PC-3 (cell line): ENCODE results near the gene OSBPL7.

Experiments
- CTCF ChIP-seq: fragments of 300-600 bp; sonication (generic); conservative IDR thresholded peaks from 2 replicates; pipeline ENCODE4 v1.5.1; 2017; ENCODE audit warnings: antibody characterized with exemption, low read depth, mild to moderate bottlenecking, low read length
- EZH2 ChIP-seq: fragments of 300-600 bp; sonication (generic); IDR thresholded peaks from one replicate; pipeline ENCODE4 v1.6.1; 2017; ENCODE audit warnings: antibody characterized with exemption, mild to moderate bottlenecking, low read length; ENCODE audit not compliant: unreplicated experiment

DNA sequence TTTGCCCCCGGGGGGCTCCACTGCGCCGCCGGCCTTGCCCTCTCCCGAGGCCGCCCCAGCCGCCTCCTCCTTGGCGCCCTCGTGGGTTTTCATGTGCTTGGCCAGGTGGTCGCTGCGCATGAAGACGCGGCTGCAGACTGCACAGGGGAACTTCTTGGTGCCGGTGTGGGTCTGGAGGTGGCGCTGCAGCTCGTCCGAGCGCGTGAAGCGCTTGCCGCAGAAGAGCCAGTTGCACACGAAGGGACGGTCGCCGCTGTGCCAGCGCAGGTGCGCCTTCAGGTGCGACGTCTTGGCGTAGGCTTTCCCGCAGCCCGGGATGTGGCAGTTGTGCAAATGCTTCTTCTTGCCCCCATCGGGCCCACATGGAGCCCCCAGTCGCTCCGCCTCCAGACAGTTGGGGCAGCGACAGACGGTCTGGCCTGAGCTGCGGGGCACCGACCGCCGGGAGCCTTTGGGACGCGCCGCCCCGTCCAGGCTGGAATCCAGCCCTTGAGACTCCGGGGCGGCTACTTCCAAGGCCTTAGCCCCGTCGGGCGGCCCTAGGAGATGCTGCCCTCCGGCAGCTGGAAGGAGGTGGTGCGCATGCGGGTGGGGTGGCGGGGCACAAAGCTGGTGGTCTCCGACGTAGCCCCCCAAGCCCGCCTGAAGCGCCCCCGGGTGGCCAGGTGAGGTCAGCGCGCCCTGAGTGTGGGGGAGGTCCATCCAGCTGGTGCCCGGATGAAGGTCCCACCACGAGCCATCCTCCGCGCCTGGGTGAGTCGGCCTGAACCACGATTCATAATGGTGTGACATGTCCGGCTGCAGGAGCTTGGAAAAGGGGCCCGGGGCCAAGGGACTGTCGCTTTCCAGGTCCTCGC is 26.0 kb upstream of the OSBPL7 start:
- TF ChIP-seq EZH2 (no peak), CTCF (peak; percentile 67)
